Measurements from ENCODE around the gene LRMDA.

Gene LRMDA

GRCh38 chr10:76552091-76552873 lies 1120.9 kb downstream of the LRMDA start:
- Histone ChIP-seq H2AFZ (no peak overlapping the region), H3K36me3 (ENCODE audit: control insufficient read depth, insufficient read depth, low read length) (no peaks in the 10 kb centered on the region), H3K27me3 (ENCODE audit: control insufficient read depth, insufficient read depth, low read length) (no peaks in the 10 kb centered on the region), H3K4me3 (ENCODE audit: low read depth, low read length) (no peak overlapping the region), H3K79me2 (no peaks in the 10 kb centered on the region), H3K4me1 (no peaks in the 10 kb centered on the region), H3K27ac (no peak overlapping the region), H3K9me3 (ENCODE audit: control insufficient read depth, low read length) (no peaks in the 10 kb centered on the region), H3K4me2 (ENCODE audit: low read length) (no peak overlapping the region), H3K9ac (no peak overlapping the region)
- TF ChIP-seq, protein P1, sequence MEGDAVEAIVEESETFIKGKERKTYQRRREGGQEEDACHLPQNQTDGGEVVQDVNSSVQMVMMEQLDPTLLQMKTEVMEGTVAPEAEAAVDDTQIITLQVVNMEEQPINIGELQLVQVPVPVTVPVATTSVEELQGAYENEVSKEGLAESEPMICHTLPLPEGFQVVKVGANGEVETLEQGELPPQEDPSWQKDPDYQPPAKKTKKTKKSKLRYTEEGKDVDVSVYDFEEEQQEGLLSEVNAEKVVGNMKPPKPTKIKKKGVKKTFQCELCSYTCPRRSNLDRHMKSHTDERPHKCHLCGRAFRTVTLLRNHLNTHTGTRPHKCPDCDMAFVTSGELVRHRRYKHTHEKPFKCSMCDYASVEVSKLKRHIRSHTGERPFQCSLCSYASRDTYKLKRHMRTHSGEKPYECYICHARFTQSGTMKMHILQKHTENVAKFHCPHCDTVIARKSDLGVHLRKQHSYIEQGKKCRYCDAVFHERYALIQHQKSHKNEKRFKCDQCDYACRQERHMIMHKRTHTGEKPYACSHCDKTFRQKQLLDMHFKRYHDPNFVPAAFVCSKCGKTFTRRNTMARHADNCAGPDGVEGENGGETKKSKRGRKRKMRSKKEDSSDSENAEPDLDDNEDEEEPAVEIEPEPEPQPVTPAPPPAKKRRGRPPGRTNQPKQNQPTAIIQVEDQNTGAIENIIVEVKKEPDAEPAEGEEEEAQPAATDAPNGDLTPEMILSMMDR (IDR thresholded peaks at IDR 0.05) = no peak

GRCh38 chr10:76553263-76554032 lies 1122.0 kb downstream of the LRMDA start:
- Histone ChIP-seq H3K9ac (no peak overlapping the region), H3K27ac (no peak overlapping the region), H3K4me2 (ENCODE audit: low read length) (no peak overlapping the region), H3K79me2 (no peaks in the 10 kb centered on the region), H2AFZ (no peak overlapping the region), H3K27me3 (ENCODE audit: control insufficient read depth, insufficient read depth, low read length) (no peaks in the 10 kb centered on the region), H3K36me3 (ENCODE audit: control insufficient read depth, insufficient read depth, low read length) (no peaks in the 10 kb centered on the region), H3K9me3 (ENCODE audit: control insufficient read depth, low read length) (no peaks in the 10 kb centered on the region), H3K4me1 (no peaks in the 10 kb centered on the region), H3K4me3 (ENCODE audit: low read depth, low read length) (no peak overlapping the region)
- TF ChIP-seq, protein P1 (IDR thresholded peaks at IDR 0.05) = no peak

DNA sequence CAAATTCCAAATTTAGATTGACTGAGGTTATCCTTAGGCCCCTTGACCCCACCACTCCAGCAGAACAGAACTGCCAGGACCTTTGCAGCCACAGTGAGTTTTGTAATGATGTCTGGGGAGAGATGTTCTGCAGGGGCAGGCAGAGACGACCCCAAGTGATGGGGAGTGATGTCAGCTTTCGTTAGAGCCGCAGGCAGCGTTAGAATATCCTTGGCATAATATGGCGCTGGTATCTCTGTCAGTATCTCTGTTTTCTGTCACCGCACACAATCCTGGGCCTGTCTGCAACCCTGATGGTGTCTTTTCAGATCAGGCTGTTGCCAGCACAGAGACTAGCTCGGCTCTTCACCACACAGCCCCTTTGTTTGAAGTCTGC lies 1122.6 kb downstream of the LRMDA start:
- no peaks in the 10 kb centered on the region for H3K36me3 ChIP-seq (ENCODE audit: control insufficient read depth, insufficient read depth, low read length)
- H3K4me3 ChIP-seq (ENCODE audit: low read depth, low read length) = no peak overlapping the region
- H3K27ac ChIP-seq = no peak overlapping the region
- TF ChIP-seq, protein P1 (IDR thresholded peaks at IDR 0.05) = no peak
- H2AFZ ChIP-seq = no peak overlapping the region
- H3K9ac ChIP-seq = no peak overlapping the region
- H3K27me3 ChIP-seq (ENCODE audit: control insufficient read depth, insufficient read depth, low read length) = no peaks in the 10 kb centered on the region
- no peaks in the 10 kb centered on the region for H3K9me3 ChIP-seq (ENCODE audit: control insufficient read depth, low read length)
- no peaks in the 10 kb centered on the region for H3K4me1 ChIP-seq
- H3K4me2 ChIP-seq (ENCODE audit: low read length) = no peak overlapping the region
- no peaks in the 10 kb centered on the region for H3K79me2 ChIP-seq

GRCh38 chr10:76554478-76554877 lies 1123.1 kb downstream of the LRMDA start:
- no peaks in the 10 kb centered on the region for H3K9me3 ChIP-seq (ENCODE audit: control insufficient read depth, low read length)
- no peak overlapping the region for H3K9ac ChIP-seq
- no peaks in the 10 kb centered on the region for H3K4me1 ChIP-seq
- H3K27ac ChIP-seq = no peak overlapping the region
- H3K27me3 ChIP-seq (ENCODE audit: control insufficient read depth, insufficient read depth, low read length) = no peaks in the 10 kb centered on the region
- no peak overlapping the region for H2AFZ ChIP-seq
- H3K4me3 ChIP-seq (ENCODE audit: low read depth, low read length) = no peak overlapping the region
- H3K4me2 ChIP-seq (ENCODE audit: low read length) = no peak overlapping the region
- TF ChIP-seq, protein P1 (IDR thresholded peaks at IDR 0.05) = no peak
- H3K79me2 ChIP-seq = no peaks in the 10 kb centered on the region
- H3K36me3 ChIP-seq (ENCODE audit: control insufficient read depth, insufficient read depth, low read length) = no peaks in the 10 kb centered on the region

Data from parathyroid adenoma (tissue), 2 donors.